ENCODE results near the gene PALD1. TPM values are rescaled to one million over a fixed set of nuclear protein-coding genes. Genes with fewer than 3 reads are reported as not detected.
A peak's percentile ranks its signal among the peaks of the same experiment; 100 is the strongest.

Gene PALD1
- total RNA-seq, 2 donors from 2014 or later: 0.07 to 0.13 TPM

GRCh38 chr10:70588859-70589570, 110.4 kb downstream of the PALD1 start:
- Mint-ChIP-seq H3K4me1 (peaks cover 6% of the 10 kb centered on the region), H3K27ac (no peak overlapping the region), H3K4me3 (no peak overlapping the region), H3K27me3 (peaks cover 41% of the 10 kb centered on the region), H3K36me3 (ENCODE audit: low read depth) (peaks cover 6% of the 10 kb centered on the region)
- ATAC-seq (no peak), DNase-seq (no peak)
- H3K9me3 ChIP-seq (ENCODE audit: control insufficient read depth, low read length, poor library complexity, severe bottlenecking): no peaks in the 10 kb centered on the region

- no peak for ATAC-seq
Observed at GRCh38 chr10:70589762-70590654, 111.4 kb downstream of the PALD1 start.

GRCh38 chr10:70590655-70591416, 112.3 kb downstream of the PALD1 start:
- H3K9me3 ChIP-seq (ENCODE audit: control insufficient read depth, low read length, poor library complexity, severe bottlenecking): no peaks in the 10 kb centered on the region
- ATAC-seq (no peak), DNase-seq (no peak)
- Mint-ChIP-seq H3K27ac (no peak overlapping the region), H3K27me3 (peaks cover 49% of the 10 kb centered on the region), H3K4me1 (peaks cover 16% of the 10 kb centered on the region), H3K36me3 (ENCODE audit: low read depth) (peaks cover 8% of the 10 kb centered on the region), H3K4me3 (no peak overlapping the region)

More at GRCh38 chr10:70589762-70590654, 111.4 kb downstream of the PALD1 start:
- no peaks in the 10 kb centered on the region for H3K9me3 ChIP-seq (ENCODE audit: control insufficient read depth, low read length, poor library complexity, severe bottlenecking)
- no peak overlapping the region for H3K27ac Mint-ChIP-seq
- H3K36me3 Mint-ChIP-seq (ENCODE audit: low read depth): peaks cover 7% of the 10 kb centered on the region
- H3K4me3 Mint-ChIP-seq: no peak overlapping the region
- peaks cover 10% of the 10 kb centered on the region for H3K4me1 Mint-ChIP-seq
- H3K27me3 Mint-ChIP-seq: peaks cover 44% of the 10 kb centered on the region
- DNase-seq: no peak

- H3K36me3 Mint-ChIP-seq (ENCODE audit: low read depth): peaks cover 8% of the 10 kb centered on the region
- DNase-seq (no peak), ATAC-seq (no peak)
- H3K4me3 Mint-ChIP-seq: no peak overlapping the region
- no peaks in the 10 kb centered on the region for H3K9me3 ChIP-seq (ENCODE audit: control insufficient read depth, low read length, poor library complexity, severe bottlenecking)
- peaks cover 18% of the 10 kb centered on the region for H3K4me1 Mint-ChIP-seq
- H3K27ac Mint-ChIP-seq: peak overlapping the region; percentile 67
- peaks cover 44% of the 10 kb centered on the region for H3K27me3 Mint-ChIP-seq
Observed at GRCh38 chr10:70592186-70592735, 113.7 kb downstream of the PALD1 start.

GRCh38 chr10:70592746-70593512, 114.4 kb downstream of the PALD1 start:
- ATAC-seq: no peak
- H3K4me1 Mint-ChIP-seq: peaks cover 18% of the 10 kb centered on the region
- no peak overlapping the region for H3K4me3 Mint-ChIP-seq
- peaks cover 40% of the 10 kb centered on the region for H3K27me3 Mint-ChIP-seq
- DNase-seq: no peak
- H3K36me3 Mint-ChIP-seq (ENCODE audit: low read depth): peaks cover 8% of the 10 kb centered on the region
- no peak overlapping the region for H3K27ac Mint-ChIP-seq
- H3K9me3 ChIP-seq (ENCODE audit: control insufficient read depth, low read length, poor library complexity, severe bottlenecking): no peaks in the 10 kb centered on the region

GRCh38 chr10:70593513-70593890, 114.9 kb downstream of the PALD1 start:
- Mint-ChIP-seq H3K4me1 (peaks cover 18% of the 10 kb centered on the region), H3K36me3 (ENCODE audit: low read depth) (peaks cover 8% of the 10 kb centered on the region), H3K27me3 (peaks cover 34% of the 10 kb centered on the region), H3K4me3 (no peak overlapping the region), H3K27ac (no peak overlapping the region)
- ATAC-seq (no peak), DNase-seq (no peak)
- no peaks in the 10 kb centered on the region for H3K9me3 ChIP-seq (ENCODE audit: control insufficient read depth, low read length, poor library complexity, severe bottlenecking)

- Mint-ChIP-seq H3K4me1 (peaks cover 21% of the 10 kb centered on the region), H3K27me3 (peaks cover 27% of the 10 kb centered on the region), H3K27ac (no peak overlapping the region), H3K36me3 (ENCODE audit: low read depth) (peaks cover 11% of the 10 kb centered on the region), H3K4me3 (no peak overlapping the region)
- no peak for ATAC-seq
- DNase-seq: no peak
- H3K9me3 ChIP-seq (ENCODE audit: control insufficient read depth, low read length, poor library complexity, severe bottlenecking): no peaks in the 10 kb centered on the region
Observed at GRCh38 chr10:70594161-70594560, 115.6 kb downstream of the PALD1 start.

- peaks cover 11% of the 10 kb centered on the region for H3K36me3 Mint-ChIP-seq (ENCODE audit: low read depth)
- no peak for ATAC-seq
- H3K27me3 Mint-ChIP-seq: peaks cover 24% of the 10 kb centered on the region
- H3K27ac Mint-ChIP-seq: peak overlapping the region; percentile 87
- peaks cover 24% of the 10 kb centered on the region for H3K4me1 Mint-ChIP-seq
- DNase-seq: no peak
- no peaks in the 10 kb centered on the region for H3K9me3 ChIP-seq (ENCODE audit: control insufficient read depth, low read length, poor library complexity, severe bottlenecking)
- no peak overlapping the region for H3K4me3 Mint-ChIP-seq
Observed at GRCh38 chr10:70595566-70596016, 117.0 kb downstream of the PALD1 start.

- ATAC-seq: no peak
- H3K27ac Mint-ChIP-seq: peak overlapping the region; percentile 87
- peaks cover 25% of the 10 kb centered on the region for H3K4me1 Mint-ChIP-seq
- no peak for DNase-seq
- peaks cover 17% of the 10 kb centered on the region for H3K27me3 Mint-ChIP-seq
- no peak overlapping the region for H3K4me3 Mint-ChIP-seq
- H3K36me3 Mint-ChIP-seq (ENCODE audit: low read depth): peaks cover 11% of the 10 kb centered on the region
- no peaks in the 10 kb centered on the region for H3K9me3 ChIP-seq (ENCODE audit: control insufficient read depth, low read length, poor library complexity, severe bottlenecking)
Observed at GRCh38 chr10:70596110-70596798, 117.7 kb downstream of the PALD1 start.

- H3K9me3 ChIP-seq (ENCODE audit: control insufficient read depth, low read length, poor library complexity, severe bottlenecking): no peaks in the 10 kb centered on the region
- ATAC-seq (no peak), DNase-seq (no peak)
- Mint-ChIP-seq H3K36me3 (ENCODE audit: low read depth) (peaks cover 8% of the 10 kb centered on the region), H3K4me1 (peaks cover 30% of the 10 kb centered on the region), H3K27me3 (peaks cover 11% of the 10 kb centered on the region), H3K4me3 (no peak overlapping the region), H3K27ac (no peak overlapping the region)
Observed at GRCh38 chr10:70596860-70597809, 118.6 kb downstream of the PALD1 start.

Data from T-helper 17 cell (primary cell).